Adrenal gland (tissue), 5 donors: ENCODE measurements around the gene MAGEA1.

Source experiments
- POLR2A ChIP-seq, 2 donors: fragments of 450-650 bp; IDR thresholded peaks; one replicate each; pipeline ENCODE4 v1.6.1; 2017; ENCODE audit warnings: antibody characterized with exemption in 2 of 2, mild to moderate bottlenecking in 2 of 2, moderate library complexity in 1 of 2
- TF ChIP-seq, protein P1 (sequence below), 6 experiments: fragments of 450-650 bp in 4 of 6; fragments of 200-600 bp in 2 of 6; sonication (generic) in 1 of 6; IDR thresholded peaks; 1 replicate in 5 of 6; 2 replicates in 1 of 6; pipeline versions ENCODE4 v1.5.1 to v1.8.0; 2016 to 2021; ENCODE audit warnings: antibody characterized with exemption in 6 of 6, mild to moderate bottlenecking in 2 of 6, moderate library complexity in 1 of 6
- donor health status: DM: no; HTN: no; CAD: no.

DNA sequence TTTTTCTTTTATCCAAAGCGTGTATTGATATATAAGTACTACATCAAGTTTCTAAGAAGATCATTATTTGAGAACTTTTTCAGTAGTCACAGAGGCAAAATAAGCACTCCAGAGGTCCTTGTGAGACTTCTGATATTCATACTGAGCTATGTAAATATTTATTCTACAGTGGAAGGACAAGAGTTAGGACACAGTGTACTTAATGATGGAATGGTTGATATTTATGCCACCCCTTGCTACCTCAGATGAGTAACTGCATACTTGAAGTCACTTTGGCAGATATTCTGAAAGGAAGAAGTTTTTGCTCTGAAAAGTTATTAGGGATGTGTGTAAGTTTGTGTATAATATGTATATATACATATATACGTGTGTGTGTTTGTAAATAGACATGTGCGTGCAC is 30.3 kb downstream of the MAGEA1 start:
- TF ChIP-seq, protein P1, sequence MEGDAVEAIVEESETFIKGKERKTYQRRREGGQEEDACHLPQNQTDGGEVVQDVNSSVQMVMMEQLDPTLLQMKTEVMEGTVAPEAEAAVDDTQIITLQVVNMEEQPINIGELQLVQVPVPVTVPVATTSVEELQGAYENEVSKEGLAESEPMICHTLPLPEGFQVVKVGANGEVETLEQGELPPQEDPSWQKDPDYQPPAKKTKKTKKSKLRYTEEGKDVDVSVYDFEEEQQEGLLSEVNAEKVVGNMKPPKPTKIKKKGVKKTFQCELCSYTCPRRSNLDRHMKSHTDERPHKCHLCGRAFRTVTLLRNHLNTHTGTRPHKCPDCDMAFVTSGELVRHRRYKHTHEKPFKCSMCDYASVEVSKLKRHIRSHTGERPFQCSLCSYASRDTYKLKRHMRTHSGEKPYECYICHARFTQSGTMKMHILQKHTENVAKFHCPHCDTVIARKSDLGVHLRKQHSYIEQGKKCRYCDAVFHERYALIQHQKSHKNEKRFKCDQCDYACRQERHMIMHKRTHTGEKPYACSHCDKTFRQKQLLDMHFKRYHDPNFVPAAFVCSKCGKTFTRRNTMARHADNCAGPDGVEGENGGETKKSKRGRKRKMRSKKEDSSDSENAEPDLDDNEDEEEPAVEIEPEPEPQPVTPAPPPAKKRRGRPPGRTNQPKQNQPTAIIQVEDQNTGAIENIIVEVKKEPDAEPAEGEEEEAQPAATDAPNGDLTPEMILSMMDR (IDR thresholded peaks at IDR 0.05) = no peak
- no peak for TF ChIP-seq POLR2A (IDR thresholded peaks at IDR 0.05)
